HG03378 (cell line): Measurements from ENCODE around the gene STOX2.
"Not testable (repeated sequence)": the region's sequence is repeated elsewhere in the genome, so short reads cannot be mapped to it uniquely, and the experiment has no call there.

Experiments
- ATAC-seq: cut with Tn5 transposase; IDR thresholded peaks from one replicate; pipeline ENCODE4 v1.9.1; 2021; ENCODE audit warnings: mild to moderate bottlenecking, moderate library complexity; ENCODE audit not compliant: unreplicated experiment

STOX2 gene

DNA sequence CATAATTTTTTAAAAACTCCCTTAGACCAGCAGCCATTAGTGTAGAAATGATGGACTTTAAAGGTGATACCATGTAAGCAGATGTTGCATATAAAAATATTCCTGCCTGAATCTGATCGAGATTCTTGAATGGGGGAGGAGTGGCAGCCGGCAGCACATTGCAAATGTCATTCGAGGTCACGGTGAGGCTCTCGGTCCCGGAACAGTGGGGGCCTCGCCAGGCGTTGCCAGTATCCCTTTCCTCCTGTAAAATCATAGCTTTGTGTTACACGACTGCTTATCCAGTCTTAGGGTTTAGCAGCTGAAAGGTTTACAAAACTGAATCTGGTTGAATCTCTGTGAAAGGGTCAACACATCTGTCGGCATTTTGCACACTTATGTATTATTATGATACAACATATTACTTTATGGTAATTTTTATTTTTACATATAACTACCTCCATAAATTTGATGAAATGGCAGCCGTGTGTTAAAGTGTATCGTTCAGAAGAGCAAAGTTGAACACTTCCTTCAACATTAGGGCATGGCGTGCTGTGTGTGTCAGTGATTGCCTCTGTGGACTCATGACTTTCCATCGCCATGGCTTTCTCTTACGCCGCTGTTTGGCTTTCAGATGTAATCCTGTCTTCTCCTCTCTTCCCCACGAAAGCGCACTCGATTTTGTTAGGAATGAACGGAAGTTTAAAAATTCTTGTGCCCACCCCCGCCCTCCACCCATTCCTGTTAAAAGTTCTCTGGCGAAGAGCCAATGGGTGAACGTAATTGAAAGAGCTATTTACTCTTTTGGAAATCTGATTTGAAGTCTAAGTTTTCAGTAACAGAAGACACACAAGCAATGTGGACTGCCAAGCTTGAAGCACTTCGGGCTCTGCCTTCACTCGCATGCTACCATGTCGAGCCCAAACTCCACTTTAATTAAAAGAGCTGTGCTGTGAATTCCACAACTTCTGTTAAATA is 114.8 kb downstream of the STOX2 start:
- ATAC-seq: no peak

DNA sequence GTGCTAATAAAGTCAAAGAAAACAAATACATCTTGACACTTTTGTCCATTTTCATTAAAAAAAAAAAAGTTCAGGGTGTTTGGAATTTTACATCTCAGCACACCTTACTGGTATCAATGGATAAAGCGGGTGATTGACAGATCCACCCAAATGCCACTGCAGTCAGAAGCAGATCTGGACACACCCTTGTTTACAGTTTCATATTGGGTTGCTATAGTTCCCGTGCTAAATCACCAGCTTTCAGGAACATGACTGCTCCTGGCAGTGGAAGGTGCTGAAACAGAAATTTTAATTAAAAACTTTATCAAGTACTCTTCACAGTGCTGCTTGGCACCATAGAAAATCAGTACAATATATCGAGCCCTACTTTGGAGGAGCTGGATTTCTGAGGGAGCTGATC is 116.3 kb downstream of the STOX2 start:
- ATAC-seq: no peak

DNA sequence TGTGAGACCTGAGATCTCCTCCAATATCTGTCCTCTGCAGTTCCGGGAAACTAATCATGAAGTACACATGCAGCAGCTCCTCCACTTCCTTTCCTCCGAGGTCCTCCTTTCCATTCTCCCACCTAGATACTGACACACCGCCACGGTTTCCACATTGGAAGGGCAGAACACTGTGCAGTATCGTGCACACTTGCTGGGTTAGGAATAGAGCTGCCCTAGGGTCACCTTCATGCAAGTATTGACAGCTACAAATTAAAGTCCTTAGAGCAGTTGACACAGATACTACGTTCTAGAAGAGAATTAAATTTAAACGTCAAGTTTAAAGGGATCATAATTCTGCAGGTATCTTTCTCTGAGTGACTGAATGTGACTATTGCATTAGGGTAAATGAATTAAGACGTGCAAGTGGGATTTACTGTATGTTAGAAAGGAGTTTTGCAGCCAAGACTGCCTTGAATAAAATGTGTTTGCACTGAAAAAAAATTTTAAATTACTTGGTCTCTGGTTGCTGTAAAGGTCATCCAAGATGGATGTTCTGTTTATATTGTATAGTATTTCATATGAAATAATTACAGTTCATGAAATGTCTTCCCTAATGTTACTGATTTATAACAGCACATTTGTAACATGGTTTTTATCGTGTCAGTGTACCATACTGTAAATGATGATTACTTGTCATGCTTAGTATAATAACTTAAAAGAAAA is 117.7 kb downstream of the STOX2 start:
- ATAC-seq: no peak

DNA sequence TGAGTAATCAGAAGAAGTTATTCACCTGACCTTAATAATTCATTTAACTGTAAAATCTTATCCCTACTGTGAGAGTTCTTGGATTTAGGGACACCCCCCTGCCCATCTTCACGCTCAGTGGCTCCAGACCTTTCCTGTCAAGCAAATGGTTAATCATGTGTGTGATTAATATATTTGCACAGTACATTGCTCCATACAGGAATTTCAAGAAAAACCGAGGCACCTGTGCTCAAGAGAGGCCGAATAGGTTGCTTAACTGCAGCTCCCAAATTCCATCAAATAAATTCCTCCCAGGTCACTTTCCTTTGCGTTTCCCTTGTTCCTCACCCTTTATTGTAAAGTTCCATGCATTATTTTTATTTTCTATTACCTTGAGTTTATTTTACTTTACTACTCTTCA is 119.5 kb downstream of the STOX2 start:
- ATAC-seq: no peak

GRCh38 chr4:184028561-184029374 is 123.7 kb downstream of the STOX2 start:
- ATAC-seq: no peak

- ATAC-seq: no peak
Measured at GRCh38 chr4:184030036-184030435, 124.9 kb downstream of the STOX2 start.

DNA sequence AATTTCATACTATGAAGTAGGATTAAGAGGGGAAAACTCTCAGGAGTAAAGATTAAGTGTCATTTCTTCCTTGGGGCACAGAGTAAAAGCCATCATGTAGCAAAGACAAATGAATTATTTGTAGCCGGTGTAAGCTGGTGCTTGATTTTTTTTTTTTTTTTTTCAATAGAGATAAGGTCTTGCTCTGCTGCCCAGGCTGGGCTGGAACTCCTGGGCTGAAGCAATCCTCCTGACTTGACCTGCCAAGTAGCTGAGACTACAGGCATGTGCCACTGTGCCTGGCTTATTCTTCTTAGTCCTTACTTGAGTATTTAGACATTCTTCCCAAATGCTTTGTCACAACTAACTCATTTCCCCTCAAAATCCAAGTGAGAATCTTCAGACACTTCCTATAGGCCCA is 125.7 kb downstream of the STOX2 start:
- ATAC-seq: no peak

- ATAC-seq: no peak
Measured at GRCh38 chr4:184032091-184032490, 127.0 kb downstream of the STOX2 start.

DNA sequence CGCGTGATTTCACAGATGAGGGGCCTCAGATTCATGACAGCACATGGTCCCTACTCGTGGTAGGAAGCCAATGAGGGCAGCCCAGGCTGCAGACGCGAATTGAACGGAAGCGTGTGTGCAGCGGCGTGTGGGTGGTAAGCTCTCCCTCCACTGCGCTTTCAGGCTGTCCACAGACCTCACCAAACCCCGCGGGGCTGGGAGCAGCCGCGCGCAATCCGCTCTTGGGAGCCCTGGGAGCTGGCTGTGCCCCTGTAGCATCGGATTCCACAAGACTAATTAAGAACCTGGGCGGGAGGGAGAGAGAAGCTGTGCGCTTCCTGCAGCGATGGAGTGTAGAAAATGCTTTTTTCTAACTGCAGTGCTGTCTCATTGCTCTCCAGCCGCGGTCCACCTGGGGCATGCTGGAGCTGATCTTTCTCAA is 134.9 kb downstream of the STOX2 start:
- no peak for ATAC-seq

GRCh38 chr4:184041156-184041555 is 136.0 kb downstream of the STOX2 start:
- ATAC-seq: no peak

GRCh38 chr4:184046148-184046547 is 141.0 kb downstream of the STOX2 start:
- no peak for ATAC-seq

- not testable (repeated sequence) for ATAC-seq
Measured at GRCh38 chr4:184051262-184051661, 146.2 kb downstream of the STOX2 start.

DNA sequence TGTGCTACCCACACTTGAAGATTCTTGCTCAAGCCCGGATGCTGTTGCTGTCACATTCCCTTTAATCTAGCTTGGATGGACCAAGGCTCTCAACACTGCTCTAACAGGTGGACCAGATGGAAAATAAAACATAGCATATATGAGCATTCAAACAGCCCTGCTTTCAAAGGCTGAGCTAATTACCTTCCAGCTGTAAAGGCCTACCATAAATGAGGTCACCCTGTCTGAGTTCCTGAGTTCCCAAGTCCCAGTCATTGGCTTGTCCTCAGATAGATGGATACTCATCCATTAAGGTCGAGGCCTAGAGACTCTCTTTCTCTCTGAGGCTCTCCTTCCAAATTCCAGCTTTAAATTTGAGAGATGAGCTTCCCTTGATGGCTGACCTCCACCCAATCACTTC is 147.5 kb downstream of the STOX2 start:
- ATAC-seq: no peak

DNA sequence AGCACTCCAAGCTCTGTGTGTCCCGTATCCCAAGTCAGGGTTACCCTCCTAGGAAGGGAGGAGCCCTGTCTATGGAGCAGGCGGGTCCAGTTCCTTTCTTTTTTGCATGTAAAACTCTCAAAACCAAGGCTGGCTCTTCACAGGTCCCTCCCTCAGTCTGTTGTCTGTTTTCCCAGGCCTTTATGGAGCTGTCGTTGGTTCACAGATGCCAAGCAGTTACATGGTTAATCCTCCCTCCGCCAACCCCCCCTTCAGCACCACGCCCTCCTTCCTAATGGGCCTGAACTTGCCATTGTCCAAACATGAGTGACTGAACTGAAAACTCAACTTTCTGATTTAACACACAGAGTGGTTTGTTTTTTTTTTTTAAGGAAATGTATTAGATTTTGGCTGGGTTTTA is 148.3 kb downstream of the STOX2 start:
- ATAC-seq: no peak

DNA sequence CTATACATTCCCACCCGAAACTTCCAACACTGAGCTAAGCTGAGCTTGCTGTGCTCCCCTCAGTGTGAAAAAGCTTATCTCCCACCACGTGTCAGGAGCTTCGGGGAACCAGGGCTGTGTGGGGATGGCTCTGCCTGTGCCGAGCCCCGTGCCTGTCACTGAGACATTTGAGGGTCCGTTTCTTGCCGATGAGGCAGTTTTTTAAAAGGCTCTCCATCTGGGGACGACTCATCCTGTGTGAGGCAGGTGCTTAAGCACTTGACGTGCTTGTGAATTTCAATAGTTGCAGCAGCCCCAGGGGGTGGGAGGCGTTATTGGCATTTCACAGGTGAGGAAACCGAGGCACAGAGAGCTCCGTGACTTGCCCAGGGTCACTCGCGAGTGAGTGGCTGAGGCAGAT is 151.8 kb downstream of the STOX2 start:
- no peak for ATAC-seq

- no peak for ATAC-seq
Measured at GRCh38 chr4:184058026-184058425, 152.9 kb downstream of the STOX2 start.

GRCh38 chr4:184059099-184059498 is 154.0 kb downstream of the STOX2 start:
- no peak for ATAC-seq

DNA sequence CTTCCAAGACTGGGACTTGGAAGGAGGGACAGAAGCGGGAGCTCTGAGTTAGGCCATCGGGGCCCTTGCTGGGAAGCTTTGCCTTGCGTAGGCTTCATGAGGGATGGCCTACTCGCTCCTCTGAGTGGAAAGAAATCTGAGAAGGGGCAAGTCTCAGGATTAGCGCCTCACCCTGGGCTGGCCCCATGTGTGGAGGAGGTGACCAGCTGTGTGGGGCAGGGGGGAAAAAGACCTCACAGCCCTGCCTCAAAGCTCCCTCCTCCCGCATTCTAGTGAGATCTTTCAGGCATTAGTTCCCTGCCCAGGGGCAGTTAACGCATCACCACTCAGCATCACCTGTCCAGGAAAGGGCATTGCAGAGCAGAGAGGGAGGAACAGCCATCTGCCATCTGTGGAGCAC is 156.5 kb downstream of the STOX2 start:
- ATAC-seq: no peak

DNA sequence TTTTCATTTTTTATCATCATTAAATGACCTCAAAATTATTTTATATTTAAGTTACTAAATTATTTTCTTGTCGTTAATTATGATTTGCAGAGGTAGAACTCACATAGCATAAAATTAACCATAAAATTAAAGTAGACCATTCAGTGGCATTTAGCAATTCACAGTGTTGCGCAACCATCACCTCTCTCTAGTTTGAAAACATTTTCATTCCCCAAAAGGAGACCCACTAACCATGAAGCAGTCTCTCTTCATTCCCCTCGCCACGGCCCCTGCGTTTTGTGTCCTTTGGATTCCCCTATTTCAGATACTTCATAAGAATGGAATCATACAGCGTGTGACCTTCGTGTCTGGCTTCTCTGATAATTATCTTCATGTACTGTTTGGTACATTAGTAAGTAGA is 157.7 kb downstream of the STOX2 start:
- no peak for ATAC-seq

GRCh38 chr4:184064877-184065276 is 159.8 kb downstream of the STOX2 start:
- ATAC-seq: no peak

DNA sequence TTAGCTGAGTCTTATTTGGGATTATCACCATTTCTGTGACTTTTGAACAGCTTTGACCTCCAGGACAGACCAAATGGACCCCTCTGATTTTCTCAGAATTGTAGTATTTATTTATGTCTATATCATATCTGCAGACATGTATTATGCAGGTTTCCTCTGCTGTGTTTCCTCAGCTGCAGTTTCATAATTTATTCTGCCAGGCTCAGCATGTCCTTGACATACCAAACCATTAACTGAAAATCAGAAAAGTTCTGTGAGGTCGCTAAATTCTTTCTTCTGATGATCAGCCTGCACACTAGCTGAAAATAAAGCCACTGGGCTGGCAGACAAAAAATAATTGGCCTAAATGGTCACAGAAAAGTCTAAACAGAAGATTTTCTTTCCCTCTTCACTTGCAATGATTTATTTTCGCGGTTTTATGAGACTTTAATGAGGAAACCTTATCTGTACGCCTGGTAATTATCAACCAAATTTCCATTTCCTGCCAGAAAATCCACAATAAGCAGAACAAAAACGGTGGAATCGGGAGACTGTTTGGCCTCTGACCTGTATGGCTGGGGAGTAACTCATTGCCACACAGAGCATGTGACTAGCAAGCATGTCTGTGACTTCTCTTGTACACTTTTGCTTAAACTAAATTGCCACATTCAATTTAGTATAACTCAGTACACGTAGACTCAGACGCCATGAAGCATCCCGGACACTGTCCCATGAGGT is 161.6 kb downstream of the STOX2 start:
- ATAC-seq: no peak
